ENCODE measurements around the gene ACSS1.

Gene ACSS1

DNA sequence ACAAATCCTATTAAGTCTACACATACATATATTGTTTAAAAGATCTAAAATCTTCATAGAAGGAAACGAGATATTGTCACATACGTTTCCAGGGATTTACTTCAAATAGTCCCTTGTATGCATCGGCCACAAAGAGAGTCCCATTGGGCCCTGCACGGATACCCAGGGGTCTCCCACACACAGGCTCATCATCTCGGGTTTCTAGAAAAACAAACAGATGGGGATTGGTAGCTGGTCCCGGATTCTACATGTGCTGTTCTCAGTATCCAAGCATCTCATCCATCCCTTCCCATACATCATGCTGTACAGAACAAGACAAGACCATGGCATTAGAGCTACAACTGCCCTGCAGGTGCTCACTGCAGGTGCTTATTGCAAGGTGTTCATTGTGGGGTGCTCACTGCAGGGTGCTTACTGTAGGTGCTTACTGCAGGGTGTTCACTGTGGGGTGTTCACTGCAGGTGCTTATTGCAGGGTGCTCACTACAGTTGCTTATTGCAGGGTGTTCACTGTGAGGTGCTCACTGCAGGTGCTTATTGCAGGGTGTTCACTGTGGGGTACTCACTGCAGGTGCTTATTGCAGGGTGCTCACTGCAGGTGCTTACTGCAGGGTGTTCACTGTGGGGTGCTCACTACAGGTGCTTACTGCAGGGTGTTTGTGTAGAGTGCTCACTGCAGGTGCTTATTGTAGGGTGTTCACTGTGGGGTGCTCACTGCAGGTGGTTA lies 86.4 kb downstream of the ACSS1 start:
- no peak for DNase-seq (ENCODE audit: low read depth)

- no peak for DNase-seq (ENCODE audit: low read depth)
These were observed 87.2 kb downstream of the ACSS1 start for GRCh38 chr20:24970754-24971153.

- DNase-seq (ENCODE audit: low read depth) = no peak
These were observed 87.8 kb downstream of the ACSS1 start for GRCh38 chr20:24970030-24970553.

DNA sequence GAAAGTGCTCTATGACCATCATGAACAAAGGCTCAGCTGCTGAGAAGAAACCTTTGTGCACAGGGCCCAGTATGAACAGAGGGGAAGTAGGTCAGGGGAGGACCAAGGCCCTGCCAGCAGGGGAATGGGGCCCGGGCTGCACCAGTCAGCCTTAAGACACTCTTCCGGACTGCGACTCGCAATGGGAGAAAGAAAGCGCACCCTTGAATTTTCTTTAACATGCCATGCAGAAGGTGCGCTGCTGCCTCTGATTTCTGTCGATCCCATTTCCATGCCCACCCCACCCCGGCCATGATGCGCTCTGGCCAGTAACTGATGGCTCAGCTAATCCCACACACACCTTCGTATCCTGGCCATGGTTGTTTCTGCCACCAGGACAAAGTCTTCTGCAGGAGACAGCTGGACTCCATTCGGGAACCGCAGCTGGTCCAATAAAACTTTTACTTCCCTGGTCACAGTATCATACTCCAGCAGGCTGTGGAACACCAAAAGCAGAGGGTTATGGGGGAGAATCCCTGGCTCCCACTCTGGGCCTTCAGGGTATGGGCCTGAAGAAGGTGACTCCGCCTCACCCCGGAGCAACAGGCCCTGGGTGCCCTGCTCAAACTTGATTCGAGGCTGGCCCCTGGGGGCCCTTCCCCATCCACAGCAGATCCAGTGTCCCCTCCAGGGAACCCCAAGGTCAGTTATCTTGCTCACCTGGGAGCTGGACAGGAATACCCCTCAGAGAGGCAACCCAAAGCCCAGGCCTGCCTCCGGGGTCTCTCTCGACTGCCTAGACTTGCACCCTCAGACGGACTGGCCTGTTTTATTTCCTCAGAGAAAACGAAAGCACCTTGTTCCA lies 88.5 kb downstream of the ACSS1 start:
- DNase-seq (ENCODE audit: low read depth) = no peak

- no peak for DNase-seq (ENCODE audit: low read depth)
These were observed 89.6 kb downstream of the ACSS1 start for GRCh38 chr20:24968278-24968800.

DNA sequence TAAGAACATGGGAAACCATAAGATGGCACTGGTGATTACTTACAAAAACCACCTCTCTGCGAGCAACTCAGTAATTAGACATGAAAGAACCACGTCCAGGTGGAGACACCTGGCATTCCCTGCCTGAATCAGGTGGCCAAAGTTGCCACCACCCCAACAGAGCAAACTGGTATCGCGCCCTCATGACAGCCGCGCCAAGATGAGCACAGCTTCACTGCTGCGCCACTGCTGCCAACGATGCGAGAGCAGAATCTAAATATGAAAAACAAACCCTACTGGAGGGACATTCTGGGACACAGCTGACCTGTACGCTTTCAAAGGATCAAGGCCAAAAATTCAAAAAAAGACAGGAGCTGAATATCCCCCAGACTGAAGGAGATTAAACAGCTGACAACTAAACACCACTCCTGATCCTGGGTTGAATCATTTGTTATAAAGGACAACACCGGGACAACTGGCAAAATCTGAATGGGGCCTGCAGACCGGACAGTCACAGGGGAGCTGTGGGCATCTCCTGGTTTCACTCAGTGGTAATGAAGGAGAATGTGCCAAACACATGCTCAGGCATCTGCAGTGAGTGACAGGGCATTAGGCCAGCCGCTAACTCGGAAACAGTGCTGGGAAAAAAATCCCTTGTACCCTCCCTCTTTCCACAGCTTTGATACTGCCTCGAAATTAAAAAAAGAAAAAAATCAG lies 91.5 kb downstream of the ACSS1 start:
- no peak for DNase-seq (ENCODE audit: low read depth)

- no peak for DNase-seq (ENCODE audit: low read depth)
These were observed 92.6 kb downstream of the ACSS1 start for GRCh38 chr20:24965065-24965919.

GRCh38 chr20:24964506-24964840 lies 93.5 kb downstream of the ACSS1 start:
- no peak for DNase-seq (ENCODE audit: low read depth)

GRCh38 chr20:24963672-24964505 lies 94.0 kb downstream of the ACSS1 start:
- no peak for DNase-seq (ENCODE audit: low read depth)

GRCh38 chr20:24962510-24962909 lies 95.4 kb downstream of the ACSS1 start:
- no peak for DNase-seq (ENCODE audit: low read depth)

GRCh38 chr20:24962182-24962492 lies 95.8 kb downstream of the ACSS1 start:
- no peak for DNase-seq (ENCODE audit: low read depth)

DNA sequence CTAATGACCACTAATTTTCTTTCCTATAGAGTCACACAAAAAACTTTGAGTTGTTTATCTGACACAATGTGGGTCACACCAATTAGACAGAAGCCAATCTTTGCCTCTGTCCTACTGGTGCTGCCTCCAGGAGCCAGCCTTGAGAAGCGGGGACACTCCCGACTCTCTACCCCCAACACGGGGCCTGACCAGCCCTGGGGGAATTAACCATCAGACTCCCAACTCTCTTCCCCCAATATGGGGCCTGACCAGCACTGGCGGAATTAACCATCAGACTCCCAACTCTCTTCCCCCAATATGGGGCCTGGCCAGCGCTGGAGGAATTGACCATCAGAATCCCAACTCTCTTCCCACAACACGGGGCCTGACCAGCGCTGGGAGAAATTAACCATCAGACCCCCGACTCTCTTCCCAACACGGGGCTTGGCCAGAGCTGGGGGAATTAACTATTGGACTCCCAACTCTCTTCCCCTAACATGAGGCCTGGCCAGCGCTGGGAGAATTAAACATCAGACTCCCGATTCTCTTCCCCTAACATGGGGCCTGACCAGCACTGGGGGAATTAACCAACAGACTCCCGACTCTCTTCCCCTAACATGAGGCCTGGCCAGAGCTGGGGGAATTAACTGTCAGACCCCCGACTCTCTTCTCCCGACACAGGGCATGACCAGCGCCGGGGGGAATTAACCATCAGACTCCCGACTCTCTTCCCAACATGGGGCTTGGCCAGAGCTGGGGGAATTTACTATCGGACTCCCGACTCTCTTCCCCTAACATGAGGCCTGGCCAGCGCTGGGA lies 96.4 kb downstream of the ACSS1 start:
- no peak for DNase-seq (ENCODE audit: low read depth)

DNA sequence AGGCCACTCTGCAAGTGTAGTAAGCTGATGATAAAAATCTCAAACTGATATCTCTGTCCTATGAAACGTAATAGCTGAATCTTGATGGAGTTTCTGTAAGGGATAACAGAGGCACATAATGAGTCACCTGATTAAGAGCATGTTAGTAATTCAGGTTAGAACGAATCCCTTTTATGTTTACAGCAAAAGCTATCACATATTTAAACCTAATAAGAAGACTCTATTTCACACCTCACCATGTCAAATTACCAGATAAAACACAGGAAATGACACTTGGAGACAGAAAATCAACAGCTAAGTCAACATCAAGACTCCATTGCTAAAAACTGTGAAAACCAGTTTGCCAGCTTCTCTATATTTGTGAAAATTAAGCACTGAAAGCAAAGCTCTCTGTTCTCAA lies 97.1 kb downstream of the ACSS1 start:
- no peak for DNase-seq (ENCODE audit: low read depth)

GRCh38 chr20:24960302-24960801 lies 97.6 kb downstream of the ACSS1 start:
- no peak for DNase-seq (ENCODE audit: low read depth)

GRCh38 chr20:24959591-24960301 lies 98.2 kb downstream of the ACSS1 start:
- DNase-seq (ENCODE audit: low read depth) = no peak

- DNase-seq (ENCODE audit: low read depth) = no peak
These were observed 99.2 kb downstream of the ACSS1 start for GRCh38 chr20:24958506-24959385.

GRCh38 chr20:24957326-24958016 lies 100.5 kb downstream of the ACSS1 start:
- no peak for DNase-seq (ENCODE audit: low read depth)
